GM11168 (cell line): ENCODE data around the gene PIK3CD.

Experiments
- in situ Hi-C: fragments of 300-500 bp; cut with MboI; formaldehyde crosslinking; loops from one replicate; pipeline ENCODE4 v1.12.0; 2022; ENCODE audit warnings: low sequenced_read_pairs; ENCODE audit not compliant: unreplicated experiment

PIK3CD gene

DNA sequence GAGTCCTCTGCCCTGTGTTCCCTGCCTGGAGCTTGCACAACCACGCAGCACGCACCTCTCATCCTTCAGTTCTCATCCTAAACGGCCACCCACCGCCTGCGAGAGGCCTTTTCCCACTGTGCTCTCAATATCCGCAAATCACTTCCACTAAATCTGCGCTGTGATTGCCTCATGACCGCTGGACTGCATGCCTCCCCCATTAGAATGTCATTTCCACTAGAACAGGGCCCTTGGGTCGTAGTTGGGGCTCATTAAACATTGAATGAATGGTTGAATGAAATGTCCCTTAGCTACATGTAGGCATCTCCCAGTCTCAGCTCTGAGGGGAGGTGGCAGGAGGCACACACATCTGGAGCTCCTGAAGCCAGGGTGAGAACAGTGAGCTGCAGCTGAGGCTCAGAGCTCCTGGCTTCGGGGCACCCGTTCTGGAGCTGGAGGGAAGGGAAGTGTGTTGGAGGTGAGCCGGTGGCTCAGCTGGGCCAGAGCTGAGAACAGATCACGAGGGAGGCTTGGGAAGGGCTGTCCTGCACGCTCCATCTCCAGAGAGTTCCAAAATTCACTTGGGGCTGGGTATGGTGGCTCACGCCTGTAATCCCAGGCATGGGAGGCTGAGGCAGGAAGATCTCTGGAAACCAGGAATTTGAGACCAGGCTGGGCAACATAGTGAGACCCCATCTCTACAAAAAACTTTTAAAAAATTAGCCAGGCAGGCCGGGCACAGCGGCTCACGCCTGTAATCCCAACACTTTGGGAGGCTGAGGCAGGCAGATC is 32.4 kb upstream of the PIK3CD start:
- in situ Hi-C loops, result no loop called here

DNA sequence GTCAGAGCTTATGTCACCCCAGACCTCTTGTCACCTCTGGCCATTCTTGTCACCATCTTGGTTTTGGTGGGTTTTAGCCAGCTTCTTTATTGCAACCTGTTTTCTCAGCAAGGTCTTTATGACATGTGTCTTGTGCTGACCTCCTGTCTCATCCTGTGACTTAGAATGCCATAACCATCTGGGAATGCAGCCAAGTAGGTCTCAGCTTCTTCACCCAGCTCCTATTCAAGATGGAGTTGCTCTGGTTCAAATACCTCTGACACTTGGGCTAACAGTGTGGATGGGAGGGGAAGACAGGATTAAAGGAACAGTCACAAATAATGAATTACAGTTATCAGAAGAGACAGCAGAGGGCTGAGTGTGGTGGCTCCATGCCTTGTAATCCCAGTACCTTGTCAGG is 30.5 kb upstream of the PIK3CD start:
- in situ Hi-C loops, result loop anchor here (10.0 kb wide), 1 partner anchor 244 kb away; no protein-coding TSS in a partner anchor

DNA sequence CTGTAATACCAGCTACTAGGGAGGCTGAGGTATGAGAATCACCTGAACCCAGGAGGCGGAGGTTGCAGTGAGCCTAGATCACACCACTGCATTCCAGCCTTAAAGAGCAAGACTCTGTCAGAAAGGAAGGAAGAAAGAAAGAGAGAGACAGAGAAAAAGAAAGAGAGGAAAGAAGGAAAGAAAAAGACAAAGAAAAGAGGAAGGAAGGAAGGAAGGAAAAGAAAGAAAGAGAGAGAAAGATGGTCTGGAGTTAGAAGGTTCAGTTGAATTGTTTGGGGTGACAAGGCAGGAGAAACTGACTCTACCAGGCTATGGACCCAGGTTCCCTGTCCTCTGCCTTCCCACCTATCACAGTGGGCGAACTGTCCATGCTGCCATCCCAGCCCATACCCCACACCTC is 27.4 kb upstream of the PIK3CD start:
- in situ Hi-C loops, result loop anchor here (10.0 kb wide), 1 partner anchor 241 kb away; no protein-coding TSS in a partner anchor

DNA sequence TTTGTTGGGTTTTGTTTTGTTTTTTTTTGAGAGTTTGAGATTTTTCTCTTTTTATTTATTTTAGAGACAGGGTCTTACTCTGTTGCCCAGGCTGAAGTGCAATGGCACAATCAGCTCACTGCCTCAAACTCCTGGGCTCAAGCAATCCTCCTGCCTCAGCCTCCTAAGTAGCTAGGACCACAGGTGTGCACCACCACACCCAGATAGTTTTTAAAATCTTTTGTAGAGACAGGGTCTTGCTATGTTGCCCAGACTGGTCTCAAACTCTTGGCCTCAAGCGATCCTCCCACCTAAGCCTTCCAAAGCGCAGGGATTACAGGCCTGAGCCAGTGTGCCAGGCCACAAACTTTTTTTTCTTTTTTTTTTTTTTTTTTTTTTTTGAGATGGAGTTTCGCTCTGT is 26.5 kb upstream of the PIK3CD start:
- in situ Hi-C loops, result loop anchor here (10.0 kb wide), 1 partner anchor 240 kb away; no protein-coding TSS in a partner anchor

GRCh38 chr1:9626201-9626608 is 25.3 kb upstream of the PIK3CD start:
- in situ Hi-C loops, result loop anchor here (10.0 kb wide), 1 partner anchor 239 kb away; no protein-coding TSS in a partner anchor

- in situ Hi-C loops, result loop anchor here (10.0 kb wide), 1 partner anchor 236 kb away; no protein-coding TSS in a partner anchor
These were observed 22.7 kb upstream of the PIK3CD start for GRCh38 chr1:9628541-9629444.

GRCh38 chr1:9629445-9630201 is 21.9 kb upstream of the PIK3CD start:
- in situ Hi-C loops, result loop anchor here (10.0 kb wide), 1 partner anchor 235 kb away; no protein-coding TSS in a partner anchor

DNA sequence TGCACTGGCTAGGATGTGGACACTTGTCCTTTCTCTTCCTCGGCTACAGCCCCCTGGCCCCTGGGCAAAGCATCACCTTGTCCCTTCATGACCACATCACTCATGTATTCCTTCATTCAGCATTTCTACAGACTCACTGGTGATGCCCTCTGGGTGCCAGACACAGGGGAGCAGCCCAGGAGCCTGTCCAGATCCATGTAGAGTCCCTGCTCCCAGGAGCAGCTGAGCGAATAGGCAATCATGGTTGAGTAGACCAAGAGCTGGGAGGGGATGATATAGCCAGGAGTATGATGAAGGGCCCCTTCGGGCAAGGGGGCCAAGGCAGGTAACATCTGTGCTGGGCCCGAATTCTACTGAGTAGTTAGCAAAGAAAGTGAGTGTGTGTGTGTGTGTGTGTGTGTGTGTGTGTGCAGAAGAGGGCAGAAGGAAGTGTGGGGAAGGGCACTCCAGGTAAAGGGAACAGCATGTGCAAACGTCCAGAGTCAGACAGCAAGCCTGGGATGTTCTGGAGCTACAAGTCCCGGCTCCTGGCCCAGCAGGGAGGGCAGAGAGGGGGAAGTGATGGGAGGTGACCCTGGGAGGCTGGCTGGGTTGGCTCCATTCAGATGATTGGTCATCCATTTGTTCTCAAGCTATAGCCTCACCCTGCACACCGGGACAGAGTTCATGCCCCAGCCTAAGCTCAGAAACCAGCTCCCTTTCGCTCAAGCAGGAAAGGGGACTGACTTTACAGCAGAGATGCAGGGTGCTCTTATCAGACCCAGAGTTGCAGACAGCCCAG is 21.0 kb upstream of the PIK3CD start:
- in situ Hi-C loops, result no loop called here

DNA sequence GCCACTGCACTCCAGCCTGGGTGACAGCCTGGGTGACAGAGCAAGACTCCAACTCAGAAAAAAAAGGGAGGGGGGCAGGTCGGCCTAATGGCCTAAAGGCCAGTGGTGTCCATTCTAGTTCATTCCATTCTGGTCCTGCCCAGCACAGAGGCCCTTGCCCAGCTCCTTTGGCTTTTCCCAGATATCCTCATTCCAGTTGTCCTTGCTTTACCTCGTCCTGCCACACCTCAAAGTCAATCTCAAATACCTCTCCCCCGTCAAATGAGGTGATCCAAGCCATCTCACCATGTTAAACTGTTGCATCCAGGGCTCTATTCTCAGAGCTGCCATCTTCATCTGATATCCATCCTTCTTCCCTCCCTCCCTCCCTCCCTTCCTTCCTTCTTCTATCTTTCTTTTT is 19.9 kb upstream of the PIK3CD start:
- in situ Hi-C loops, result no loop called here

DNA sequence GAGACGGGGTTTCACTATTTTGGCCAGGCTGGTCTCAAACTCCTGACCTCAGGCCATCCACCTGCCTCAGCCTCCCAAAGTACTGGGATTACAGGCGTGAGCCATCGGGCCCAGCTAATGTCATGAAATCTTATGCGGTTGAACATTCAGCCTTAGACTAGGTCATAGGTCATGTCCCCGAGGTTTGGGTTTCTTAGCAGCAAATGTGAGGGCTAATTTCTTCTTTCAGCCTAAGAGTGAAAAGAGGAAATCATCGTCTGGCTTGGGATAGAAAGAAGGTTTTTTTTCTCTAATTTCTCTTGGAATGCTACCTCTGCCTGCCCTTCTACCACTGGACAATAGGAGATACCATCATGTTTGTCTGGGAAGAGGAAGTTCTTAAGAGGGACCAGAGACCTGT is 18.0 kb upstream of the PIK3CD start:
- in situ Hi-C loops, result no loop called here

GRCh38 chr1:9634582-9634981 is 16.9 kb upstream of the PIK3CD start:
- in situ Hi-C loops, result no loop called here

DNA sequence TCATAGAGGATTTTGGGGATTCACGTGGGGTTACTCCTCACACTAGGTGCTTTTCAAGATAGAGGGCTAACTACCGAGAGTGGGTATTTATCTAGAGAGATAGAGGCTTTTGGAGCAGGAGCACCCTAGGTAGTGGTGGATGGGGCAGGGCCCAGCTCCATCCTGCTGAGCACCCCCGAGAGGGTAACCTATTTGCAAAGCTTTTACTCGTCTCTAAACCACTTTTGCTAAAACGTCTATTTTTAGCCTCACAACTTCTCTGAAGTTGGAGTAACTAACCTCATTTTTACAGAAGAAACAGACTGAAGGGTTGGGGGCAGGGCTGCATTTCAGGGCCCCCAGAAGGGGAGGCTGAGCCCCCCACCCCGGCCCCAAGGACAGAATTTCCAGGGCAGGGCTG is 12.3 kb upstream of the PIK3CD start:
- in situ Hi-C loops, result no loop called here

DNA sequence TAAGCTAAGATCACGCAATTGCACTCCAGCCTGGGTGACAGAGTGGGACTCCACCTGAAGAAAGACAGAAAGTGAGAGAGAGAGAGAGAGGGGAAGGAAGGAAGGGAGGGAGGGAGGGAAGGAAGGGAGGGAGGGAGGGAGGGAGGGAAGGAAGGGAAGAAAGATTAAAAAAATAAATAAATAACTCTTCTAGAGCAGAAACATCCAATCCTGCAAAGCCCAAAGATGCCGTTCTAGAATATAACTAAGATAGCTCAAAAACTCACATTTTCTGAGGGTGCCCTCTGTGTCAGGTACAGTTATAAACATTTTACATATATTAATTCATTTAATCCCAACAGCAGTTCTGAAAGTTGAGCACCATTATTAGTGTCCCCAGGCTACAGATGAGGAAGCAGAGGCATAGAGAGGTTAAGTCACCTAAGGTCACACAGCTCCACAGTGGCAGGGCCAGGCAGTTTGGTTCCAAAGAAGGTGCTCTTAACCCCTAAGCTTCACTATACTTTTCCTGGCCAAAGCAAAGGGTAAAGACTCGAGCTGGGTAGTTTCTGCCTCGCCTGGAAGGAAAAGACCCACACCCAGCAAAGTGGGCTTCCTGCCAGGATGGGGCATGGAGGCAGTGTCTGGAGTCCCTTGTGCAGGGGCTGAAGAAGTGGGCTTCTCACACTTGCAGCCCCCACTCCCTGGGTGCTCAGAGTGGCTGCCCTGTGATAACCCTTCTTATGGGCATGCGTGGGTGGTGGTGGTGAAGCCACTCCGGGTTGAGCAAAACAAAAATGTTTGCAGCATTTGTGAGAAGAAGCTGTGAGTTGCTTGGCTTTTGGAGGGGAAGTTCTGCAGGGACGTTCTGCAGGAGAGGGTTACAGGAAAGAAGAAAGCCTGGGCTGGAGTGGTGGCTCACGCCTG is 7.9 kb upstream of the PIK3CD start:
- in situ Hi-C loops, result no loop called here

GRCh38 chr1:9646037-9646436 is 5.5 kb upstream of the PIK3CD start:
- in situ Hi-C loops, result no loop called here

- in situ Hi-C loops, result no loop called here
These were observed 3.4 kb upstream of the PIK3CD start for GRCh38 chr1:9648171-9648570.

DNA sequence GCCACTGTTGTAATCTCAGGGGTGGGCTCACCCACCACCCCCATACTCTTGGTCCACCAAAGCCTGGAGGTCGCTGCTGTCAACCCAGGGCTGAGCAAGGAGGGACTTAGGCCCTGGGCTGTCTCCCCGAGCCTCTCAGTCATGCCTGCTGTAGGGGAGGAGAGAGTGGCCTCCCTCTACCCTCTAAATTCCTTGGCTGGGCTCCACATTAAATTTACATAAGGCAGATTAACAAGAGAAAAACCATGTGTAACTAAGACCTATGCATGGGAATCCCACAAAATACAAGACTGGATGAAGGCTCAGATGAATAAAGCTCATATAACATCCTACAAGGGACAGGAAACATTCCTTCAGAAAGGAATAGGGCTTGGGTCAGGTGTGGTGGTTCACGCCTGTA is 1.8 kb upstream of the PIK3CD start:
- in situ Hi-C loops, result no loop called here

DNA sequence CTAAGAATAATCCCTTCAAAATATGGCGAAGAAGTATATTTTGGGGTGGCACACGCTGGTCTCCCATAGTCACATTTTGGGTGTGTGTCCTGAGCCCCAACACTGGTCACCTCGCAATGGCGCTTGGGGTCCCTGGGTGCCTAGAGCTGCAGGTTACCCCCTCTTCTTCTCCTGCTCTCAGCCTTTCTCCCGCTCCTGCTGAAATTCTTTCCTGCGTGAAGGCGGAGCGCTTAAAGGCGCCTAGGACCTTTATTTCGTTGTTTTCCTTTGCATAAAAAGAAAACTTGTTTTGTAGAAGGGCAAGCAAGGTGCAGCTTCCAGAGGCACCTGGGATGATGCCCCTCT is 339 bp upstream of the PIK3CD start:
- in situ Hi-C loops, result no loop called here

DNA sequence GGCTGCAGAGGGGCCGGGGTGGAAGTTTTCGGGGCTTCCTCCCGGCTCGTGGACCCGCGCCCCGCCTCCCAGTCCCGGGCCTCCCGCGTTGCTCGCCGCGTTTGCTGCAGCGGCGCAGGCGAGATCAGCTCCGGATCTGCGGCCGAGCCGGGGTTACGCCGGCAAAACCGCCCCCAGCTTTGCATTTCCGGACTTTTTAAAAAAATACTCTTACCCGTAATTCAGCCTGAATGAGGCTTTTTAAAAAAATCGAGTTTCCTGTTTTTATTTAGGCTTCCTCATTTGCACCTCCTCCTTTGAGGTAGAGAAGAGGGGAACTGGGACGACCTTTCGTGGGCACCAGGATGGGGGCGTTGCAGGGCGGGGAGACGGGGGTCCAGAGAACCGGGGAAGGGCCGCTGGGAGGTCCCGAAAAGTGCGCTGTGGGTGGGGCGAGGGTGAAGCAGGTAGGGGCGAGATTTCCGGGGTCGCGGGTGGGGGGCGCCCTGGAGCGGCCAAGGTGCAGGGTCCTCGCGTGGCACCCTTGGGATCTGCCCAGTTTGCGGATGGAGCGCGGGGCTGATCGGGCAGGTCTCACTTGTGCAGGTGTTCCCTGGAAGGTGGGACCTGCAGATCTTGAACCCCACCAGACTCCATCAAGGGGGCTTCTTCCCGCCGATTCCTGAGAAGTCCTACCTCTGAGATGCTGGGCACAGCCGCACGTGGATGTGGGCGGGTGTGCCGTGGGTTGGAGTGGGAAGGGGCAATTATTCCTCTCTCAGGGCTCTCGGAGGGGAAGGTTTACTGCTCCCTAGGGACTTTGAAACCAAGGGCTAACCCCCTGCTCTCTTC is 1.1 kb downstream of the PIK3CD start:
- in situ Hi-C loops, result no loop called here
